ENCODE data around the gene SIGLEC5.

- peak; percentile 39 for TF ChIP-seq CTCF (IDR thresholded peaks at IDR 0.05; ENCODE audit: insufficient read depth, low read depth, low read length)
- TF ChIP-seq EZH2 (IDR thresholded peaks at IDR 0.05; ENCODE audit: insufficient read depth, low read length) = no peak
Observed at GRCh38 chr19:51607920-51608562, 22.2 kb downstream of the SIGLEC5 start.
